A673 (cell line): Measurements from ENCODE around the gene ADO. TPM values are rescaled to one million over a fixed set of nuclear protein-coding genes. Genes with fewer than 3 reads are reported as not detected.

ENCODE experiments used
- BruUV-seq: library from RNA; stranded (reverse); fragments of 400-500 nt; replicated peaks from 2 replicates; lab custom pipeline; 2021; lab: Mats Ljungman, UMichigan
- CTCF ChIA-PET: fragments of 300-600 bp; sonication (Branson Sonifier 250); formaldehyde crosslinking; loops from one replicate; lab custom pipeline; 2022; ENCODE audit warnings: antibody characterized with exemption; lab: Charles Lee
- POLR2A ChIA-PET: fragments of 300-600 bp; sonication (Branson Sonifier 250); formaldehyde crosslinking; loops from one replicate; lab custom pipeline; 2022; ENCODE audit warnings: antibody characterized with exemption; ENCODE audit not compliant: low non-redundant PET; lab: Charles Lee
- DNase-seq: peaks from one replicate; pipeline ENCODE4 v3.0.0-alpha.2; 2015; ENCODE audit warnings: low spot score
- H3K27ac ChIP-seq: fragments of 200-600 bp; sonication (generic); 2 replicates; pipeline ENCODE4 v1.5.1; 2016; ENCODE audit warnings: mixed run types, low read depth, mild to moderate bottlenecking, mixed read lengths, antibody characterized with exemption, low read length; ENCODE audit not compliant: poor library complexity, severe bottlenecking
- H3K27me3 ChIP-seq: fragments of 200-600 bp; sonication (generic); replicated peaks from 2 replicates; pipeline ENCODE4 v1.6.1; 2017; ENCODE audit warnings: mixed run types, low read depth, mild to moderate bottlenecking, mixed read lengths, antibody characterized with exemption, low read length; ENCODE audit not compliant: insufficient read depth, poor library complexity
- H3K36me3 ChIP-seq: fragments of 200-600 bp; sonication (generic); 2 replicates; pipeline ENCODE4 v1.6.1; 2016; ENCODE audit warnings: mixed run types, mild to moderate bottlenecking, mixed read lengths, antibody characterized with exemption, low read length; ENCODE audit not compliant: insufficient read depth, poor library complexity, severe bottlenecking
- H3K4me1 ChIP-seq: fragments of 200-600 bp; sonication (generic); 2 replicates; pipeline ENCODE4 v1.6.1; 2017; ENCODE audit warnings: mixed run types, mild to moderate bottlenecking, mixed read lengths, antibody characterized with exemption, low read length; ENCODE audit not compliant: insufficient read depth, poor library complexity, severe bottlenecking
- H3K4me3 ChIP-seq: fragments of 200-600 bp; sonication (generic); 2 replicates; pipeline ENCODE4 v1.5.1; 2016; ENCODE audit warnings: low read depth, mixed run types, mild to moderate bottlenecking, mixed read lengths, low read length; ENCODE audit not compliant: poor library complexity, severe bottlenecking
- H3K9me3 ChIP-seq: fragments of 200-600 bp; sonication (generic); 2 replicates; pipeline ENCODE4 v1.6.1; 2016; ENCODE audit warnings: mixed run types, low read depth, mild to moderate bottlenecking, mixed read lengths, antibody characterized with exemption, low read length; ENCODE audit not compliant: poor library complexity, severe bottlenecking
- CTCF ChIP-seq: fragments of 300-800, 200-600 bp; sonication (generic); conservative IDR thresholded peaks from 2 replicates; pipeline ENCODE4 v1.5.1; 2017; ENCODE audit warnings: low read depth, mild to moderate bottlenecking, antibody characterized with exemption, low read length, moderate library complexity, mixed read lengths
- EZH2 ChIP-seq: fragments of 200-600 bp; sonication (generic); IDR thresholded peaks from 2 replicates; pipeline ENCODE4 v1.6.1; 2017; ENCODE audit warnings: borderline replicate concordance, low read depth, mild to moderate bottlenecking, mixed read lengths, antibody characterized with exemption, low read length; ENCODE audit not compliant: poor library complexity, severe bottlenecking
- intact Hi-C: fragments of 100-400 bp; cut with micrococcal nuclease; formaldehyde crosslinking; loops from one replicate; pipeline ENCODE4 v1.10.0; 2022; ENCODE audit not compliant: unreplicated experiment
- total RNA-seq: library from RNA; stranded (reverse); gene quantifications from 2 replicates; pipeline ENCODE4 v1.2.3, GENCODE V29; 2021

ADO gene
- total RNA-seq, 1 experiment from 2014 or later: 38.4 TPM

GRCh38 chr10:62788861-62789467, 15.6 kb upstream of the ADO start:
- no peak for DNase-seq
- CTCF ChIA-PET: no interaction called here
- H3K9me3 ChIP-seq: no peaks in the 10 kb centered on the region

GRCh38 chr10:62790019-62790555, 14.4 kb upstream of the ADO start:
- CTCF ChIA-PET: no interaction called here

More at GRCh38 chr10:62788861-62789467, 15.6 kb upstream of the ADO start:
- intact Hi-C loops: no loop called here
- no TSS peak for BruUV-seq
- Histone ChIP-seq H3K36me3 (no peaks in the 10 kb centered on the region), H3K4me3 (no peak overlapping the region), H3K27me3 (no peaks in the 10 kb centered on the region), H3K4me1 (no peaks in the 10 kb centered on the region), H3K27ac (no peak overlapping the region)
- TF ChIP-seq EZH2 (no peak), CTCF (no peak)
- POLR2A ChIA-PET: no interaction called here

GRCh38 chr10:62790571-62790970, 13.9 kb upstream of the ADO start:
- Histone ChIP-seq H3K36me3 (no peaks in the 10 kb centered on the region), H3K27me3 (no peaks in the 10 kb centered on the region), H3K9me3 (no peaks in the 10 kb centered on the region), H3K27ac (no peak overlapping the region), H3K4me1 (no peaks in the 10 kb centered on the region), H3K4me3 (no peak overlapping the region)
- ChIA-PET CTCF (no interaction called here), POLR2A (no interaction called here)
- intact Hi-C loops: no loop called here
- no TSS peak for BruUV-seq
- DNase-seq: no peak
- TF ChIP-seq CTCF (no peak), EZH2 (no peak)

More at GRCh38 chr10:62790019-62790555, 14.4 kb upstream of the ADO start:
- DNase-seq: no peak
- Histone ChIP-seq H3K9me3 (no peaks in the 10 kb centered on the region), H3K4me1 (no peaks in the 10 kb centered on the region), H3K4me3 (no peak overlapping the region), H3K27me3 (no peaks in the 10 kb centered on the region), H3K27ac (no peak overlapping the region), H3K36me3 (no peaks in the 10 kb centered on the region)
- no peak for TF ChIP-seq EZH2
- TF ChIP-seq CTCF: no peak
- BruUV-seq: no TSS peak
- intact Hi-C loops: no loop called here
- POLR2A ChIA-PET: no interaction called here
